Loucy (cell line): ENCODE data around the gene ENTPD3.

Experiments
- H2AFZ ChIP-seq: fragments of 200-600 bp; sonication (generic); 2 replicates; pipeline ENCODE4 v1.6.0; 2016; ENCODE audit warnings: antibody characterized with exemption, mild to moderate bottlenecking, low read length, moderate library complexity
- H3F3A ChIP-seq: fragments of 200-600 bp; 2 replicates; pipeline ENCODE4 v1.6.0; 2016; ENCODE audit warnings: antibody characterized with exemption, low read depth, mild to moderate bottlenecking
- H3K27me3 ChIP-seq: fragments of 200-600 bp; sonication (generic); 2 replicates; pipeline ENCODE4 v1.6.1; 2014; ENCODE audit warnings: low read length, mild to moderate bottlenecking; ENCODE audit not compliant: insufficient read depth, poor library complexity, severe bottlenecking
- H3K36me3 ChIP-seq: fragments of 200-600 bp; sonication (generic); 2 replicates; pipeline ENCODE4 v1.6.1; 2016; ENCODE audit warnings: low read length; ENCODE audit not compliant: insufficient read depth
- H3K4me1 ChIP-seq: fragments of 200-600 bp; sonication (generic); 2 replicates; pipeline ENCODE4 v1.5.1; 2014; ENCODE audit warnings: low read length, mild to moderate bottlenecking; ENCODE audit not compliant: insufficient read depth, poor library complexity, severe bottlenecking
- H3K4me2 ChIP-seq: fragments of 200-600 bp; sonication (generic); 2 replicates; pipeline ENCODE4 v1.6.0; 2014; ENCODE audit warnings: antibody characterized with exemption, low read length, low read depth, mild to moderate bottlenecking; ENCODE audit not compliant: poor library complexity, severe bottlenecking
- H3K4me3 ChIP-seq: fragments of 200-600 bp; sonication (generic); 2 replicates; pipeline ENCODE4 v1.5.1; 2014; ENCODE audit warnings: low read length, mild to moderate bottlenecking, mixed read lengths; ENCODE audit not compliant: poor library complexity, severe bottlenecking
- H3K79me2 ChIP-seq: fragments of 200-600 bp; sonication (generic); 2 replicates; pipeline ENCODE4 v1.6.1; 2014; ENCODE audit warnings: low read length; ENCODE audit not compliant: insufficient read depth
- H3K9ac ChIP-seq: fragments of 200-600 bp; sonication (generic); 2 replicates; pipeline ENCODE4 v1.6.0; 2014; ENCODE audit warnings: mild to moderate bottlenecking, low read depth, low read length, moderate library complexity; ENCODE audit not compliant: poor library complexity, severe bottlenecking
- H3K9me2 ChIP-seq: fragments of 200-600 bp; sonication (generic); replicated peaks from 2 replicates; pipeline ENCODE4 v1.6.1; 2016; ENCODE audit warnings: low read depth, low read length, mixed read lengths
- H3K9me3 ChIP-seq: fragments of 200-600 bp; sonication (generic); 2 replicates; pipeline ENCODE4 v1.6.1; 2014; ENCODE audit warnings: mild to moderate bottlenecking, antibody characterized with exemption, low read length, low read depth; ENCODE audit not compliant: insufficient read depth
- H4K20me1 ChIP-seq: fragments of 200-600 bp; sonication (generic); 2 replicates; pipeline ENCODE4 v1.6.0; 2014; ENCODE audit warnings: antibody characterized with exemption, low read length, mild to moderate bottlenecking; ENCODE audit not compliant: insufficient read depth, poor library complexity, severe bottlenecking
- EZH2phosphoT487 ChIP-seq: fragments of 200-600 bp; IDR thresholded peaks from 2 replicates; pipeline ENCODE4 v1.6.1; 2018; ENCODE audit warnings: antibody characterized with exemption, mild to moderate bottlenecking, moderate library complexity, borderline replicate concordance
- TF ChIP-seq, protein P1 (sequence below): fragments of 200-600 bp; sonication (generic); conservative IDR thresholded peaks from 2 replicates; pipeline ENCODE4 v1.5.1; 2014; ENCODE audit warnings: mild to moderate bottlenecking, antibody characterized with exemption, low read length

ENTPD3 gene

DNA sequence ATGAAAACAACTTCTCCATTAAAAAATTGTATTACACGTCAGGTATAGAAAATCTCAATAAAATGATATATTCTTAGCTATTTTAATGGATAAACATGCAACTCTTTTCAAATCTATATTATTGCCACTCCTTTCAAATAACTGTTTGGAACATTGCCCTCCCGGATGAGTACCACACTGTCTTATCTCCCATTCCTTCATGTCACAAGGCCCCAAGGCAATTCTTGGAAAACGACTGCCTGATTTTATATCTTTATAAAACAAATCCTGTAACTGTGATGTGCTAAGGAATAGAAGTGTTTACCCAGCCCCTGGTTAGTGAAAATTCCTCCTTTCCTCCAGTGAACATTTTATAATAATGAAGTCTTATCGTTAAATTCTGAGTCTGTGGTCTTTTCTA lies 83.7 kb downstream of the ENTPD3 start:
- H3K4me1 ChIP-seq, result no peaks in the 10 kb centered on the region
- H3K9me2 ChIP-seq, result no peaks in the 10 kb centered on the region
- H4K20me1 ChIP-seq, result no peaks in the 10 kb centered on the region
- H3K9me3 ChIP-seq, result no peaks in the 10 kb centered on the region
- H3K4me3 ChIP-seq, result no peak overlapping the region
- no peak for TF ChIP-seq EZH2phosphoT487
- TF ChIP-seq, protein P1, sequence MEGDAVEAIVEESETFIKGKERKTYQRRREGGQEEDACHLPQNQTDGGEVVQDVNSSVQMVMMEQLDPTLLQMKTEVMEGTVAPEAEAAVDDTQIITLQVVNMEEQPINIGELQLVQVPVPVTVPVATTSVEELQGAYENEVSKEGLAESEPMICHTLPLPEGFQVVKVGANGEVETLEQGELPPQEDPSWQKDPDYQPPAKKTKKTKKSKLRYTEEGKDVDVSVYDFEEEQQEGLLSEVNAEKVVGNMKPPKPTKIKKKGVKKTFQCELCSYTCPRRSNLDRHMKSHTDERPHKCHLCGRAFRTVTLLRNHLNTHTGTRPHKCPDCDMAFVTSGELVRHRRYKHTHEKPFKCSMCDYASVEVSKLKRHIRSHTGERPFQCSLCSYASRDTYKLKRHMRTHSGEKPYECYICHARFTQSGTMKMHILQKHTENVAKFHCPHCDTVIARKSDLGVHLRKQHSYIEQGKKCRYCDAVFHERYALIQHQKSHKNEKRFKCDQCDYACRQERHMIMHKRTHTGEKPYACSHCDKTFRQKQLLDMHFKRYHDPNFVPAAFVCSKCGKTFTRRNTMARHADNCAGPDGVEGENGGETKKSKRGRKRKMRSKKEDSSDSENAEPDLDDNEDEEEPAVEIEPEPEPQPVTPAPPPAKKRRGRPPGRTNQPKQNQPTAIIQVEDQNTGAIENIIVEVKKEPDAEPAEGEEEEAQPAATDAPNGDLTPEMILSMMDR, result no peak
- H3K9ac ChIP-seq, result no peak overlapping the region
- no peak overlapping the region for H3K4me2 ChIP-seq
- H3K79me2 ChIP-seq, result no peaks in the 10 kb centered on the region
- no peaks in the 10 kb centered on the region for H3F3A ChIP-seq
- H2AFZ ChIP-seq, result no peak overlapping the region
- H3K36me3 ChIP-seq, result no peaks in the 10 kb centered on the region
- H3K27me3 ChIP-seq, result no peaks in the 10 kb centered on the region

DNA sequence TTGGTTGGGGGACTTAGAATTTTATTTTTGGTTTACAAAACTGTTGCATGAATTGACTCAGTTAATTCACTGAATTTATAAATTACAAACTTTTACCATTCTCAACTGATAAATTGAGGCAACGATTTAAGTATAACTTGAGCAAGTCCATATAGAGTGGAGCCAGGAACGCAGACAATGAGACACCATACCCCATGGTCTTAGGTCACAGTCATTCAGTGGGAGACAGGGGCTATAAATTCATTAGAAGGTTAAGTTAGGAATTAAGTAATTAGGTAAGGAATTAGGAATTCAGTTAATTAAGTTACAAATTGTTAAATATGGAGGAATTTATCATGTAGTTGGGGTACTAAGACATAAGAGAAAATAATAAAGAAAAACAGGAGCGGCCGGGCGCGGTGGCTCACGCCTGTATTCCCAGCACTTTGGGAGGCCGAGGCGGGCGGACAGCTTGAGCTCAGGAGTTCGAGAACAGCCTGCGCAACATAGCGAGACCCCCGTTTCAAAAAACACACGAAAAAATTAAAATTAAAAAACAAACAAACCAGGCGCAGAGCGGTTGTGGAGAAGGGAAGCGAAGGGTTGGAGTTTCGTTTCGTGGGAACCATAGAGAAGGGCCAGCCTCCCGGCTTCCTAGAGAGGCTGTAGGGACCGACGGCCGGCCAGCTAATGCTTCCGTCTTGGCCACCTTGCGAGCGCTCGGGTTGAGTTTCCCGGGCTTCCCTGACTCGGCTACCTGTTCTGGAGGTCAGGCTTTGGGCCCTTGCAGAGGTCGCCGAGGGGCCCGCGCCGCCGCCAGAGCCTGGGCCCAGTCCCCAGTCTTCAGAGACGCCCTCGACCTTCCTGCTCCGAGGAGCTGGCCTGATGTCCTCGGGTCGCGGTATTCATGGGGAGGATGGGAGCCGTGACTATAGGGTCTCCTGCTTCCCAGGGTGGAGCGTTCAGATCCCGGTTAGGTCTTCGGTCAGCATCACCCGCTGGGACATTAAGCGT lies 89.8 kb downstream of the ENTPD3 start, which contains the start of gene ZNF619:
ZNF619 (plus strand) TSS at position 645 of the 993 bp plus-strand sequence. CDS start 858 bp downstream, outside the sequence.
- H3K4me2 ChIP-seq, result peak within 1 kb of the TSS; percentile 99
- H3K9me2 ChIP-seq, result no peaks in the 10 kb centered on the region
- H3K9ac ChIP-seq, result peak within 1 kb of the TSS; percentile 92

DNA sequence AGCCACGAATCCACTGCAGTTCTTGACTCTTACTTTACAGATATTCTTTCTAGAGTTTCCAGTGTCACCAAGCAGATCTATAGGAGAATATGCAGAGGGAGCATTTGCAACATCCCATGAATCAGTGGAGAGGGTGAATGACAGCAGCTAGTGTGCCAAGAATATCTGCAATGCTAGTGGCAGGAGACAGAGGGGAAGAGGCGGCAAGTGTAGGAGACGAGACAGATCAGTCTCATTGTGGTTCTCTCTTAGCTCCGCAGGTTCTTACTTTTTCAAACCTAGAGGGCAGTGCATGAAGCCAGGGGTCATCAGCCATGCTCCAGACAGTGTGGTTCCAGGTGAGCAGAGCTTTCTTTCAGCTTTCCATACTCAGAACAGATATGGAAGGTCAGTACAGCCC lies 90.7 kb downstream of the ENTPD3 start:
- no peaks in the 10 kb centered on the region for H3K36me3 ChIP-seq
- H3K27me3 ChIP-seq, result no peaks in the 10 kb centered on the region
- peak overlapping the region; percentile 99 for H3K4me2 ChIP-seq
- H4K20me1 ChIP-seq, result no peaks in the 10 kb centered on the region
- no peaks in the 10 kb centered on the region for H3K9me3 ChIP-seq
- H3K79me2 ChIP-seq, result peaks cover 10% of the 10 kb centered on the region
- H3K9ac ChIP-seq, result peak overlapping the region; percentile 92
- no peaks in the 10 kb centered on the region for H3F3A ChIP-seq
- no peak for TF ChIP-seq EZH2phosphoT487
- TF ChIP-seq, protein P1, result no peak
- H3K4me3 ChIP-seq, result peak overlapping the region; percentile 96
- no peaks in the 10 kb centered on the region for H3K9me2 ChIP-seq
- peak overlapping the region; percentile 94 for H2AFZ ChIP-seq
- peaks cover 21% of the 10 kb centered on the region for H3K4me1 ChIP-seq

More for the DNA sequence above, 89.8 kb downstream of the ENTPD3 start, which contains the start of gene ZNF619:
- Histone ChIP-seq H3K27me3 (no peaks in the 10 kb centered on the region), H3K9me3 (no peaks in the 10 kb centered on the region), H2AFZ (peak within 1 kb of the TSS; percentile 94), H3K4me3 (peak within 1 kb of the TSS; percentile 96), H3F3A (no peaks in the 10 kb centered on the region), H3K36me3 (no peaks in the 10 kb centered on the region), H3K4me1 (peaks cover 21% of the 10 kb centered on the region), H4K20me1 (no peaks in the 10 kb centered on the region), H3K79me2 (peaks cover 10% of the 10 kb centered on the region)
- no peak for TF ChIP-seq EZH2phosphoT487
- TF ChIP-seq, protein P1, result no peak
